Activated CD4-positive, alpha-beta T cell treated with anti-CD3 and anti-CD28 coated beads, Interleukin-2, amount 10 ng/mL, durations not matched to agents 7 days and 5 days (primary cell): ENCODE data around the gene LARGE1. TPM values are rescaled to one million over a fixed set of nuclear protein-coding genes. Genes with fewer than 3 reads are reported as not detected.
A peak's percentile ranks its signal among the peaks of the same experiment; 100 is the strongest.

ENCODE experiments used
- CTCF ChIA-PET: fragments of 350-600 bp; sonication (Branson Sonifier 250); formaldehyde crosslinking; loops from one replicate; lab custom pipeline; 2021; ENCODE audit warnings: antibody characterized with exemption; lab: Charles Lee
- POLR2A ChIA-PET: fragments of 350-600 bp; sonication (Branson Sonifier 250); formaldehyde crosslinking; loops from one replicate; lab custom pipeline; 2021; ENCODE audit warnings: antibody characterized with exemption; lab: Charles Lee
- DNase-seq: peaks from one replicate; pipeline ENCODE4 v3.0.0-alpha.2; 2020
- H3K27ac Mint-ChIP-seq: one replicate; pipeline ENCODE4 v1.8.0; 2021; ENCODE audit warnings: mild to moderate bottlenecking, moderate library complexity, mixed read lengths
- H3K27me3 Mint-ChIP-seq: one replicate; pipeline ENCODE4 v1.8.0; 2021; ENCODE audit warnings: mixed read lengths
- H3K36me3 Mint-ChIP-seq: one replicate; pipeline ENCODE4 v1.8.0; 2021; ENCODE audit warnings: low read depth, mixed read lengths
- H3K4me1 Mint-ChIP-seq: one replicate; pipeline ENCODE4 v1.8.0; 2021; ENCODE audit warnings: mixed read lengths
- H3K4me3 Mint-ChIP-seq: one replicate; pipeline ENCODE4 v1.8.0; 2021; ENCODE audit warnings: mild to moderate bottlenecking, moderate library complexity, mixed read lengths
- H3K9me3 Mint-ChIP-seq: one replicate; pipeline ENCODE4 v1.8.0; 2021; ENCODE audit warnings: mixed read lengths
- total RNA-seq, 2 experiments: library from RNA; stranded (reverse); gene quantifications; one replicate each; pipeline ENCODE4 v1.2.3, GENCODE V29; 2021

Gene LARGE1
- total RNA-seq, 2 experiments from 2014 or later: 0.21 to 0.40 TPM

DNA sequence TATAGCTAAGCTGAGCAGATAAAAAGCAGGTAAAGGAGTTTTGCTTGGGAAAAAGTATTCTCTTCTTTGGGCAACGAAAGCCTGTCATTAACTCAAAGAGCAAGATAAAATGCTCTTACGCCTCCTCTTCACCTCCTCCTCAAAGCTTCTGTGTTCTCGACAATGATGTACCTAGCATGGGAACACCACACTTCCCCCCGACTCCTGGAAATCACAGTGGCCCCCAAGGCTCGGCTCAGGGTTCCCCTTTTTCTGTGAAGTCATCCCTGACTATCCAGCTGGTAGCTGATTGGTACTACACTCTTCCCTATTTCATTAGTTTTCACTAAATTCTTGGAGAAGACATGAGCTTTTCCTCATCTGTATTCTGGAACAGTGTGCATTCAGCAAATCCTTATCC is 336.1 kb downstream of the LARGE1 start:
- DNase-seq: no peak
- Mint-ChIP-seq H3K4me1 (no peaks in the 10 kb centered on the region), H3K4me3 (no peak overlapping the region), H3K9me3 (no peaks in the 10 kb centered on the region), H3K36me3 (no peaks in the 10 kb centered on the region), H3K27ac (no peak overlapping the region), H3K27me3 (no peaks in the 10 kb centered on the region)
- ChIA-PET CTCF (no interaction called here), POLR2A (no interaction called here)

DNA sequence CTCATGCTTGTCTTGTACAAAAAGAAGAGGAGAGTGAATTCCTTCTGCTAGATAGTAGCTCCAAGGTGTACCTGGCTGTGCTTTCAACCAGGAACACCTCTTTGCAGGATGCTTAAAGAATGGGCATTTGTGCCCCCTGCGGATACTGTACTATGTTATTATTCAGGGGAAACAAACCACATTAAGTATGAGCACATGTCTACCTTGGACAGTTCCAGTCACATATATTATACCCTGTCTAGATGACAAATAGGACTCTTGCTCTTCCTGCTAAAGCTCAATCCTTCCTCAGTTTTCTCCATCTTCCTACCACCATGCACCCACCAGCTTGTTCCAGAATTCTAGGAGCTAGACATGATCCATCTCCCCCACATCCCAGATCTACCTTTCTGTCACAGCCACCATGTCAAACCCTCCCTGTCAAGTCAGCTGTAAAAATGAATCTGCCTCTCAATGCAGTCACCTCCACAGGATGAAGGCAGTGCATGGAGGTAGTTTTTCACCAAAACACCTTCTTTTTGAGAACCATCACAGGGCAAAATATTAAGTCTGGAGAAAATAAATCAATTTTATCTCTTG is 337.4 kb downstream of the LARGE1 start:
- no peak for DNase-seq
- H3K4me1 Mint-ChIP-seq: no peaks in the 10 kb centered on the region
- no peak overlapping the region for H3K4me3 Mint-ChIP-seq
- ChIA-PET POLR2A (no interaction called here), CTCF (no interaction called here)
- no peaks in the 10 kb centered on the region for H3K36me3 Mint-ChIP-seq
- H3K27ac Mint-ChIP-seq: no peak overlapping the region
- no peaks in the 10 kb centered on the region for H3K9me3 Mint-ChIP-seq
- no peaks in the 10 kb centered on the region for H3K27me3 Mint-ChIP-seq

DNA sequence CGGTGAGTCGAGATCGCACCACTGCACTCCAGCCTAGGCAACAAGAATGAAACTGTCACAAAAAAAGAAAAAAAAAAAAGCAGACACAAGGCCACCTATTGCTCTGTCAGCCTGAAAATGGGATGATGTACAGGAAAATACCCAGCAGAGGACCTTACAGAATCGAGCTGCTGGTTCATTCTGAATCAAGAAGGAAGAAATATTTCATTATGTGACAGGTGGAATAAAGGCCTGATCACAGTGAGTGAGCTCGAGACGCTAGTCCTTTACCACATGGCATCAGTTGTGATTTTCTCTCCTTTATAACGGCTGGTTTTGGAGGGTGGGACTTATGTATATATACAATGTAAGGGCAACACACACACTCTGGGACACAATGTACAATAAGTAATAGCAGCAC is 340.0 kb downstream of the LARGE1 start:
- Mint-ChIP-seq H3K4me1 (no peaks in the 10 kb centered on the region), H3K4me3 (no peak overlapping the region), H3K27ac (no peak overlapping the region), H3K9me3 (no peaks in the 10 kb centered on the region), H3K36me3 (no peaks in the 10 kb centered on the region), H3K27me3 (no peaks in the 10 kb centered on the region)
- ChIA-PET CTCF (no interaction called here), POLR2A (no interaction called here)
- no peak for DNase-seq

DNA sequence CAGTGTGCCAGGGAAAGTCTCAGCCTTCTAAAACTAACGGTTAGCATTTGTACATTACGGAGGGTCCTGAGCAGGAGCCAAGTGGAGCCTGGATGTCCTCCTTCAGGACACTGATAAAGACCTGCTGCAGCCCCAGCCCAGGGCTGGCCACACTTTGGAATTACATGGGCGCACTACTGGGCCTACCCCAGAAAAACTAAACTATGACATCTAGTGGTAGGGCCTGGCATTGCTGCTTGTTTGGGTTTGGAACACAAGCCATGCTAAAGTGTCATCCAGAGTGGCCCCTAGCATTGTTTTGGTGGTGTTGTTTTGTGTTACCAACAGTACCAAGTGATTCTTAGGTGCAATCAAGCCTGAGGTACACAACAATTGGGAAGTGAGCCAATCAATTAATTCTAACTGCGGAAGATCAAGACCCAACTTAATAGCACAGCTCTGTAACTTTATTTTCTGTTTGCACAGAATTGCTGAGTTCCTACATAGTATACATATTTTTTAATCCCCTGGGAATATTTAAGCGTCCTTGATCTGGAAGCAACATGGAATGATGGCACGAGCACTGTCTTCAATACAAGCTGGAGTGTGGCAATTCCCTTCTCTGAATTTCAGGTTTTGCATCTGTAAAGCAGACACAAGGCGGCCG is 340.7 kb downstream of the LARGE1 start:
- CTCF ChIA-PET: no interaction called here

DNA sequence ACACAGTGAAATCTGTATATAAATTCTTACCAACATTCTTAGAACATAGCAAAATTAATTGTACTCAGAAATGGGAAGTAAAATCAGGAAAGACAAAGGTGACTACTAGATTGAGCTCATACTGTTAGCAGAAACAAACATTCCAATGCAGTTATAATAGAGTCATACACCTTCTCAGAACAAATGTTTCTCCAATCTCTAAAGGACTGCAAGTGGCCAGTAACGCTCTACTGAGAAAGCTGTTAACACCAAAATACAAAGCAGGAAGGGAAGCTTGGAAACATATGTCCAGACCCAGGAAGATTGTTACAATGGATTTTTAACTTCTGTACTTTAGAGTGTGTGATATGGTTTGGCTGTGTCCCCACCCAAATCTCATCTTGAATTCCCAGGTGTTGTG is 341.5 kb downstream of the LARGE1 start:
- no peaks in the 10 kb centered on the region for H3K36me3 Mint-ChIP-seq
- no peak overlapping the region for H3K27ac Mint-ChIP-seq
- ChIA-PET POLR2A (no interaction called here), CTCF (no interaction called here)
- no peak for DNase-seq
- no peaks in the 10 kb centered on the region for H3K27me3 Mint-ChIP-seq
- H3K4me3 Mint-ChIP-seq: no peak overlapping the region
- no peaks in the 10 kb centered on the region for H3K9me3 Mint-ChIP-seq
- no peaks in the 10 kb centered on the region for H3K4me1 Mint-ChIP-seq

More for the DNA sequence above, 340.7 kb downstream of the LARGE1 start:
- peak; percentile 53 for DNase-seq
- Mint-ChIP-seq H3K4me1 (no peaks in the 10 kb centered on the region), H3K4me3 (no peak overlapping the region), H3K27ac (no peak overlapping the region), H3K9me3 (no peaks in the 10 kb centered on the region), H3K36me3 (no peaks in the 10 kb centered on the region), H3K27me3 (no peaks in the 10 kb centered on the region)
- POLR2A ChIA-PET: no interaction called here

DNA sequence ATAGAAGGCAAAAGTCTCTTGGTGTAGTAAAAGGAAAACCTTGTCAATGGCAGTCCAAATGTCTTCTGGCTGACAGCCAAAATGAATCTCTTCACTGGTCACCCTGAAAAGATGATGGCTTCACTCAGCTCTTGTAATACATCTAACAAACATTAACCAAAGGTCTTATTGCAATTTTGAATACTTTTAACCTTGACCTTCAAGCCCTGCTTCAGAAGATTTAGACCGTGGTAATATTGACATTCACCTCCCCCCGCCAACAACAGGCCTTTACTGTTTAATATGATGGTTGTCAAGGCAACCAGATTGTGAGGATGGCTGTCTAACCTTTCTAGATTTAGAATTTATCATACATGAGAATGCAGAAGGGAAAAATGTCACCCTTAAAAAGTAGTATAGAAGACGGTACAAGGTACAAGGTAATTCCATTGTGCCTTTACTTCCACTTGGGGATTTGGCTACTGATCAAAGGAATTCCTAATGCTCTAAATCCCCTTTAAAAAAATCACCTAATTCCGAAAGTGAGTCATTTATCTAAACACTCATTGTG is 342.3 kb downstream of the LARGE1 start:
- Mint-ChIP-seq H3K27me3 (no peaks in the 10 kb centered on the region), H3K4me3 (no peak overlapping the region), H3K9me3 (no peaks in the 10 kb centered on the region), H3K27ac (no peak overlapping the region), H3K4me1 (no peaks in the 10 kb centered on the region), H3K36me3 (no peaks in the 10 kb centered on the region)
- DNase-seq: no peak
- ChIA-PET CTCF (no interaction called here), POLR2A (no interaction called here)

DNA sequence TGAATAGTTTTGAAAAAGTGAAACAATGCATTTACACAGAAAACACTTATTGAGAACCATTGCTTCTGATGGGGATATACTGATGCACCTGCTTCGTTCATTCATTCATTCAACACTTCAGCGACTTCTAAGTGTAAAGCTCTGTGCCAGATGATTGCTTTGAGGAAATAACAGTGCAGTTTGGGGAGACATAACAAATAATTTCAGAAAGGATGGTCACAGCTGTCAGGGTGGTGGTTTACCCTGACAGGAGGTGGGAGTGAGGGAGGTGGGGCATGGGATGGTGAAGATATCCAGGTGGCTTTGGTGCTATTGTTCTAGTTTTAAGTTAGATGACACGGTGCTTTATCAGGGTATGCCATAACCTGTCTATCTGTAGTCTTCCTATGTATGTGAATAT is 344.1 kb downstream of the LARGE1 start:
- Mint-ChIP-seq H3K36me3 (no peaks in the 10 kb centered on the region), H3K4me1 (no peaks in the 10 kb centered on the region), H3K9me3 (no peaks in the 10 kb centered on the region), H3K4me3 (no peak overlapping the region), H3K27me3 (peaks cover 1% of the 10 kb centered on the region), H3K27ac (no peak overlapping the region)
- DNase-seq: no peak
- CTCF ChIA-PET: no interaction called here
- POLR2A ChIA-PET: no interaction called here

DNA sequence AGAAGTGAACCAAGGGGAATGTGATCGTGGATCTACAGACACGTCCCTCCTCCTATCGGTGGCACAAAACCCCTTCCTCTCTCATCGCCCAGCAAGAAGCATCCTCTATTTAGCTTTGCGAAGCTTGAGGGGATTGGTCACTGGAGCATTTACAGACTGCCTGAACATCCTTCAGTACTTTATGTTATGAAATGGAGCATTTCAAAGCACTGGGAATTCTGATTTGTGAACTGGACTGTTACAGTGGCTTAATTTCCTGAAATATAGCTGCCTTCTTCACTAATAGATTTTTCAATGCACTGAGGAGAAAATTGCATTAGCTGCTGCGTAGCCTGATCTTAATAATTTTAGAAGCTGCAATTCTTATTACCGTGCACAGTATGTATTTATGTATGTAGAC is 344.5 kb downstream of the LARGE1 start:
- Mint-ChIP-seq H3K9me3 (no peaks in the 10 kb centered on the region), H3K27ac (no peak overlapping the region), H3K4me1 (no peaks in the 10 kb centered on the region), H3K4me3 (no peak overlapping the region), H3K27me3 (peaks cover 1% of the 10 kb centered on the region), H3K36me3 (no peaks in the 10 kb centered on the region)
- ChIA-PET POLR2A (no interaction called here), CTCF (no interaction called here)
- no peak for DNase-seq

DNA sequence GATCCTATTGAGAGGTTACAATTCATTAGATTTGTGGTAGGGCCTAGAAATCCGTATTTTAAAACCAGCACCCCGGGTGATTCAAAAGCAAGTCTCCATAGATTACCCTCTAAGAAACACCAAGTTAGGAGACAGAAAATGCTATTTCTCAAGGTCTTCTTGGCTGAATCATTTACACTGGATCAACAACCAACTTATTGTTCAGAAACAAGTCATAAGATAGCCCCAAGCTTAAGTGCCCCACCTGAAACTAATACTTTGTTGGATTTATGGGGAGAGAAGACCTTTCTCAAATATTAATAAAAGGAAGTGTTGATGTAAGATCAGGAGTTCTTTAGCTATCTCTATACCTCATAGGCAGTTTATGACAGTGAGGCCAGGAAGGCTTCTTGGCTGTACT is 345.2 kb downstream of the LARGE1 start:
- CTCF ChIA-PET: no interaction called here

DNA sequence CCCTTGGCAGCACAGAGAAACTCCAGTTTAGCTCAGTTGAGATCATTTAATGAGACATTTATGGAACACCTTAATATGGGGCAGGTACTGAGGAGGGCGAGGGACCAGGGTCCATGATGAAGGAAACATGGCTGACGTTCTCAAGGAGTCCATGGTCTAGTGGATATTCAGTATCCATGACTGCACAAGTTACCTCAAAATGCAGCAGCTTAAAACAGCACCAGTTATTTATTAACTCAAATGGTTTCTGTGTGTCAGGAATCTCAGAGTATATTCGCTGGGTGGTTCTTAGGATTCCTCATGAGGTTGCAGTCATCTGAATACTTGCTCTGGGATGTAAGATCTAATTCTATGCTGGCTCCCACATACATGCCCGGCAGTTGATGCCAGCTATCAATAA is 346.8 kb downstream of the LARGE1 start:
- ChIA-PET CTCF (no interaction called here), POLR2A (no interaction called here)
- DNase-seq: no peak
- Mint-ChIP-seq H3K36me3 (no peaks in the 10 kb centered on the region), H3K9me3 (no peaks in the 10 kb centered on the region), H3K27me3 (peaks cover 1% of the 10 kb centered on the region), H3K4me3 (no peak overlapping the region), H3K27ac (no peak overlapping the region), H3K4me1 (peaks cover 11% of the 10 kb centered on the region)

More for the DNA sequence above, 345.2 kb downstream of the LARGE1 start:
- no peak for DNase-seq
- POLR2A ChIA-PET: no interaction called here
- Mint-ChIP-seq H3K36me3 (no peaks in the 10 kb centered on the region), H3K27ac (no peak overlapping the region), H3K27me3 (peaks cover 1% of the 10 kb centered on the region), H3K4me1 (no peaks in the 10 kb centered on the region), H3K4me3 (no peak overlapping the region), H3K9me3 (no peaks in the 10 kb centered on the region)

DNA sequence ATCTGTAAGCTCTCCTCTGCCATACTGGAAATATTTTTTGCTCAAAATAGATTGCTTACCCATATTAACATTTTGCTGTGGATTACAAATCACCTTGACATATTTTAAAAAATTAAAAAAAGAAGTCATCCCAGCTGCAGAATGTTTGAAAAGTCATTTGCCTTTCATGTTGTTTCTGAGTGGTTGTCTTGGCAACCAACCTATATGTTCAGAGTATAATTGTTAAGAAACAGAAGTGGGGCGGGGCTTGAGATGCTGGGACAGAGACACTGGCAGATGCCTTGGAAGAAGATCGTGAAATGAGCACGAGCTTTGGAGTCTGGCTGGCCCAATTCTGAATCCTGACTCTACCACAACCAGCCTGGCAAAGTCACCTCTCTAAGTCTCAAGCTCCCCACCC is 348.2 kb downstream of the LARGE1 start:
- Mint-ChIP-seq H3K27ac (no peak overlapping the region), H3K27me3 (peaks cover 1% of the 10 kb centered on the region), H3K4me1 (peaks cover 21% of the 10 kb centered on the region), H3K36me3 (no peaks in the 10 kb centered on the region), H3K9me3 (no peaks in the 10 kb centered on the region), H3K4me3 (no peak overlapping the region)
- ChIA-PET CTCF (no interaction called here), POLR2A (interaction anchor here (0.6 kb wide), 1 partner anchor 13 kb away, joined by 3 read pairs; no protein-coding TSS in a partner anchor)
- DNase-seq: no peak

DNA sequence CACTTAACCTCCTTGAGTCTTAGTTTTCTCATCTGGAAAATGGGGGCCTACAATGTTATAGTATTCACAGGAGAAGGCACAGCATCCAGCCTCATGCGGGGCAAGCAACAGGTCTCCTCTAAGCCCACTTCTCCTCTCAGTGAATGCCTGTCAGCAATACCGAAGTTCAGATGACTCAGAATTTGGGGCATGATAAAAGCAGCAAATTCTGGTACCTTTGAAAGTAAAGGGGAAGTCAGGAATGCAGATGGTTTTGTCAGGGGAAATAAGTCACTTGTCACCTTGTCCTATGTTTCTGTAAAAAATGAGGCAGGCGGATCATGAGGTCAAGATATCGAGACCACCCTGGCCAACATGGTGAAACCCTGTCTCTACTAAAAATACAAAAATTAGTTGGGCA is 350.2 kb downstream of the LARGE1 start:
- Mint-ChIP-seq H3K4me3 (no peak overlapping the region), H3K4me1 (peaks cover 21% of the 10 kb centered on the region), H3K27me3 (peaks cover 1% of the 10 kb centered on the region), H3K27ac (no peak overlapping the region), H3K36me3 (no peaks in the 10 kb centered on the region), H3K9me3 (no peaks in the 10 kb centered on the region)
- CTCF ChIA-PET: no interaction called here
- POLR2A ChIA-PET: no interaction called here
- no peak for DNase-seq

DNA sequence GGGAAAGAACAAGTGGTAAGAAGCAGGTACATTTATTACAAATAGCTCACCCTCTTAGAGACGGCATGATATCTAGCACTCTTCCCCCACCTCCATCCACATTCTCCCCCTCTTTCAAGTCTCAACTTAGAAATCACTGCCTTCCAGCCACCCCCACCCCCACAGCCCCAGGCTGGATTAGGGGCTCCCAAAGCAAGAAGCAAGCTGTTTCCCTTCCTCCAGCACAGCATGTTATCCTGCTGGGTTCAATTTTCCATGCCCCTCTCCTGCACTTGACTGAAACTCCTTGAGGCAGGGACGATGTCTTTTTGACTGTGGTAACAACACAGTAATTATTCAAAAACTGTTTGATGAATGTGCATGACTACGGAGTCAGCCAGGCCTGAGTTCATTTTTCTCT is 350.7 kb downstream of the LARGE1 start:
- H3K4me1 Mint-ChIP-seq: peaks cover 21% of the 10 kb centered on the region
- no peaks in the 10 kb centered on the region for H3K36me3 Mint-ChIP-seq
- H3K4me3 Mint-ChIP-seq: no peak overlapping the region
- H3K27ac Mint-ChIP-seq: no peak overlapping the region
- no peaks in the 10 kb centered on the region for H3K9me3 Mint-ChIP-seq
- no peak for DNase-seq
- peaks cover 1% of the 10 kb centered on the region for H3K27me3 Mint-ChIP-seq
- CTCF ChIA-PET: no interaction called here
- POLR2A ChIA-PET: no interaction called here

DNA sequence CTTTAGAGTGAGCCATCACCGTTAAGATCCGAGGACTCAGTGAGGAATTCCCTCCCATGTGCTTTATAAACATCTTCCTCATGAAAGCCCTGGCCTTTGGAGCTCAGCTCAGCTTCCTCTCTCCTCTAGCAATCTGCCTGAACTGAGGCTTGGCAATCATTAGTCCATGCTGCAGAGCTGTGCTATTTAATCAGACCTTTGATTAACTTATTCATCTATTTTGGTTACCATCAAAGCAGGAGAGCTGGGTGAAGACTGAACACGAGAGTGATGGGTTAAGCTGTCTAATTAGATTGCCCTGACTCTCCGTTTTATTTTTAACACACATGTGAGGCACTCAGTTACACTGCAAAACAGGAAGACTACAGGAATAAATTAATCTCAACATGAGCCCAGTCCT is 351.3 kb downstream of the LARGE1 start:
- no peak for DNase-seq
- H3K27me3 Mint-ChIP-seq: peaks cover 1% of the 10 kb centered on the region
- POLR2A ChIA-PET: no interaction called here
- CTCF ChIA-PET: no interaction called here
- no peaks in the 10 kb centered on the region for H3K36me3 Mint-ChIP-seq
- no peak overlapping the region for H3K27ac Mint-ChIP-seq
- no peaks in the 10 kb centered on the region for H3K9me3 Mint-ChIP-seq
- H3K4me3 Mint-ChIP-seq: no peak overlapping the region
- H3K4me1 Mint-ChIP-seq: peaks cover 21% of the 10 kb centered on the region
